ENCODE results near the gene IQGAP2. TPM values are rescaled to one million over a fixed set of nuclear protein-coding genes. Genes with fewer than 3 reads are reported as not detected.
A peak's percentile ranks its signal among the peaks of the same experiment; 100 is the strongest.
"Not testable (repeated sequence)": the region's sequence is repeated elsewhere in the genome, so short reads cannot be mapped to it uniquely, and the experiment has no call there.

The IQGAP2 gene
- total and polyA plus RNA-seq, 5 donors, result 3.0 to 9.2 (median 6.2) TPM

- WGBS, result 94% methylated on average over 3 of the region's 3 CpGs
- H3K4me1 ChIP-seq (ENCODE audit: control insufficient read depth, insufficient read depth, low read length), result no peaks in the 10 kb centered on the region
- no peak overlapping the region for H3K27ac ChIP-seq (ENCODE audit: low read length)
- DNase-seq, result no peak
- H3K4me3 ChIP-seq (ENCODE audit: low read length), result no peak overlapping the region
- no peak for ATAC-seq
- no peaks in the 10 kb centered on the region for H3K27me3 ChIP-seq (ENCODE audit: control insufficient read depth, insufficient read depth)
- no peaks in the 10 kb centered on the region for H3K9me3 ChIP-seq (ENCODE audit: control insufficient read depth, low read length)
- intact Hi-C loops (cut with DNase I), result no loop called here
Observed at GRCh38 chr5:76517334-76517733, 114.2 kb downstream of the IQGAP2 start.

GRCh38 chr5:76518246-76518645 is 115.2 kb downstream of the IQGAP2 start:
- intact Hi-C loops (cut with DNase I); H3K4me3 ChIP-seq (ENCODE audit: low read length); H3K27me3 ChIP-seq (ENCODE audit: control insufficient read depth, insufficient read depth); H3K4me1 ChIP-seq (ENCODE audit: control insufficient read depth, insufficient read depth, low read length); DNase-seq; H3K27ac ChIP-seq (ENCODE audit: low read length); ATAC-seq; H3K9me3 ChIP-seq (ENCODE audit: control insufficient read depth, low read length): not testable (repeated sequence)
- 73% methylated on average over 5 of the region's 5 CpGs for WGBS

DNA sequence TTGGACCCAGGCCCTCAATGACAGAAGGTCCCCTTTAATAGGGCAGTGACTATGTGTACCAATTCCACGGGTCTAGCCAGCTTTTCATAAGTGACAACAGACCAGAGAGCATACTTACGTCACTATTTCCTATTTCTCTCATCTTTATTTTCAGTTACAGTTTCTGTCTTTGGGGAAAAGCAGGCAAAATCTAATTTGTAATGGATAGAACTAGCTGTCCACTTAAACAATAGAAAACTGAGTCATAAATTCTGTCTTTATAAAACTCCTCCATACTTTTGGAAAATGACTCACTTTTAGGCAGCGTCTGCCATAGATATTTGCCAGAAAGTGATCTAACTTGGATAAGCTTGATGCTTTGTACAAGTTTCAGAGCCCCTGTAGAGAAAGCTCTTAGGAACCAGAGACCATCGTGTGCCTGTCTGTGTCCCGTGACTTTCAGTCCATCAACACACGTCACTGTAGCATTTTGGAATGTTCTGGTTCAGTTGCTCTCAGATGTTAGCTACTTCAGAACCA is 118.2 kb downstream of the IQGAP2 start:
- Histone ChIP-seq H3K4me1 (ENCODE audit: control insufficient read depth, insufficient read depth, low read length) (no peaks in the 10 kb centered on the region), H3K27me3 (ENCODE audit: control insufficient read depth, insufficient read depth) (no peaks in the 10 kb centered on the region), H3K4me3 (ENCODE audit: low read length) (no peak overlapping the region), H3K27ac (ENCODE audit: low read length) (no peak overlapping the region), H3K9me3 (ENCODE audit: control insufficient read depth, low read length) (no peaks in the 10 kb centered on the region)
- ATAC-seq (peak in 1 of 2 donors; percentile 45), DNase-seq (no peak)
- intact Hi-C loops (cut with DNase I), result no loop called here
- 39% methylated on average over 6 of the region's 6 CpGs for WGBS

DNA sequence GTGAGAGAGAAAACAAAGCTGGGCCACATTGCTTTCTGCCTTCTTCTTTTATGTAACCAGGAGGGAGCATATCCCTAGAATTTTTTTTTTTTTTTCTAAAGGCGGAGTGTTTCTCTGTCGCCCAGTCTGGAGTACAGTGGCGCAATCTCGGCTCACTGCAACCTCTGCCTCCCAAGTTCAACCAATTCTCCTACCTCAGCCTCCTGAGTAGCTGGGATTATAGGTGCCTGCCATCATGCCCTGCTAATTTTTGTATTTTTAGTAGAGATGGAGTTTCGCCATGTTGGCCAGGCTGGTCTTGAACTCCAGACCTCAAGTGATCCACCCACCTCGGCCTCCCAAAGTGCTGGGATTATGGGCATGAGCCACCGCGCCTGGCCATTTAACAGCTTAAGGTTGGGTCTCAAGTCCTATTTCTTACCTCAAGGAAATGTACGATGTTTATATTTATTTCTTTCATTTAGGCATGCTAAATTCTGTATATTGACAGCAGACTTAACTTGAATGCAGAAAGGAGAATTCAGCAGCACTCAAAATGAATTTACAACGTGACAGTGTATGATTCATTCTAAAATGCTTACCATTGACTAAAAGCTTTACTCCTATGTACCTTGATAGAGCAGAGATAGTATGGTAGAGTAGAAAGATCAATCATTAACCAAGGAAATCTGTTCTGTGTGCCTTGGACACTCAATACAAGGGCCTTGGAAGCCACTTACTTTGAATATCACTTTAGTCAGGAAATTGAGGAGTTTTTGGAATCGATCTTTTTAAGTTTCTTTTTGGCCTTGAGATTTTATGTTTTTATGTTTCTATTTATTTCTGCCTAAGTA is 119.2 kb downstream of the IQGAP2 start:
- WGBS, result 94% methylated on average over 11 of the region's 11 CpGs
- no peaks in the 10 kb centered on the region for H3K4me1 ChIP-seq (ENCODE audit: control insufficient read depth, insufficient read depth, low read length)
- intact Hi-C loops (cut with DNase I), result no loop called here
- no peak overlapping the region for H3K4me3 ChIP-seq (ENCODE audit: low read length)
- DNase-seq (no peak), ATAC-seq (no peak)
- no peaks in the 10 kb centered on the region for H3K9me3 ChIP-seq (ENCODE audit: control insufficient read depth, low read length)
- no peaks in the 10 kb centered on the region for H3K27me3 ChIP-seq (ENCODE audit: control insufficient read depth, insufficient read depth)
- no peak overlapping the region for H3K27ac ChIP-seq (ENCODE audit: low read length)

DNA sequence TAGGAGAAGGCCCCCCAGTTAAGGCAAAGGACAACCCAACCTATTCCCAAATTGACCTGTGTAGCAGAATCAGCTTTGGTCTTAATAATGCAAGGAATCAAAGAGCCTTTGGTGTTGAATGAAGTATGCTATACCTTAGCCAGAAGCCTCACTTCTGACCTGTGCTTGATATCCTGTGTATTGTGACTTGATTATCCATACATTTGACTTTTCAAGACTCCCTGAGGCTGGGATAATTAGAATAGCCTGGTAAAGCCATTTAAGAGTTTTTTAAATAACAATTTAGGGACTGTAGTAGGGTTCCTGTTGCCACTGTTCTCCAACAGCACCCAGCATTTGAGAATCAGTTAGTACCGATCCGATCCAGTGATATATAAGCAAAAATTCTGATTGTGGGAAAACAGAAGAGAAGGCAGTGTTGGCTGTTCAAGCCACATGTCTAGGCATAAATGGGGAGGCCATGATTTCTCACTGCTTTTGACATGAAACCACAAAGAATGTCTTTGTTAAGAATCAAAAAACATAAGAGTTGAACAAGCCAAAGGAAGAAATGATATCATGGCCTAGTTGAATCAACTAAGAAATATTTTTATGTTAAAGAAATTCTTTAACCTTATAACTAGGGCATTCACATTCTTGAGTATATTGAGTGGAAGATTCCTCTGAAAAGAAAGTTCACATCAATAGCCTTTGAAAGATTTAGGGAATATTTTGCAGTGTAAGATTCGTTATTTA is 121.2 kb downstream of the IQGAP2 start:
- ATAC-seq (no peak), DNase-seq (no peak)
- H3K27ac ChIP-seq (ENCODE audit: low read length), result no peak overlapping the region
- no peak overlapping the region for H3K4me3 ChIP-seq (ENCODE audit: low read length)
- intact Hi-C loops (cut with DNase I), result no loop called here
- no peaks in the 10 kb centered on the region for H3K4me1 ChIP-seq (ENCODE audit: control insufficient read depth, insufficient read depth, low read length)
- no peaks in the 10 kb centered on the region for H3K27me3 ChIP-seq (ENCODE audit: control insufficient read depth, insufficient read depth)
- no peaks in the 10 kb centered on the region for H3K9me3 ChIP-seq (ENCODE audit: control insufficient read depth, low read length)
- WGBS, result 59% methylated on average over 3 of the region's 3 CpGs

- Histone ChIP-seq H3K4me3 (ENCODE audit: low read length) (no peak overlapping the region), H3K9me3 (ENCODE audit: control insufficient read depth, low read length) (no peaks in the 10 kb centered on the region), H3K27ac (ENCODE audit: low read length) (no peak overlapping the region), H3K4me1 (ENCODE audit: control insufficient read depth, insufficient read depth, low read length) (no peaks in the 10 kb centered on the region), H3K27me3 (ENCODE audit: control insufficient read depth, insufficient read depth) (no peaks in the 10 kb centered on the region)
- 31% methylated on average over 2 of the region's 2 CpGs for WGBS
- intact Hi-C loops (cut with DNase I), result no loop called here
- no peak for DNase-seq
- ATAC-seq, result no peak
Observed at GRCh38 chr5:76524868-76525267, 121.8 kb downstream of the IQGAP2 start.

DNA sequence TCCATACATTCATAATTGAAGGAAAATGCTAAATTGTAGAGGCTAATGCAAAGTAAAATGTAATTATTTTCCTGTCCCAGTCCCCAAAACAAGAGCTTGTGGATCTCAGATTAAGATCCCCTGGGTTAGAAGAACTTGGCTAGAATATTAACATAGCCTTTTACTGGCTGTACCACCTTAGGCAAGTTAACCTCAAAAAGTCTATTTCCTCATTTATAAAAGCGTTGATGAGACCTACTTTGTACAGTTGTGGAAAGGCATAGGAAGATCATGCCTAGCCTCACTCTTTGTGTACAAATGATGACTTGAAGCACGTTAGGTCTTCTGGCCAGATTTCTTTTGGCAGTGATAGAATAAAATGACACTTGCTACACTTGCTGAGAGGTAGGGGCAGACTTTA is 122.9 kb downstream of the IQGAP2 start:
- H3K27me3 ChIP-seq (ENCODE audit: control insufficient read depth, insufficient read depth), result no peaks in the 10 kb centered on the region
- ATAC-seq (no peak), DNase-seq (no peak)
- no peak overlapping the region for H3K27ac ChIP-seq (ENCODE audit: low read length)
- WGBS, result 79% methylated on average over 2 of the region's 2 CpGs
- intact Hi-C loops (cut with DNase I), result no loop called here
- no peaks in the 10 kb centered on the region for H3K9me3 ChIP-seq (ENCODE audit: control insufficient read depth, low read length)
- no peaks in the 10 kb centered on the region for H3K4me1 ChIP-seq (ENCODE audit: control insufficient read depth, insufficient read depth, low read length)
- no peak overlapping the region for H3K4me3 ChIP-seq (ENCODE audit: low read length)

DNA sequence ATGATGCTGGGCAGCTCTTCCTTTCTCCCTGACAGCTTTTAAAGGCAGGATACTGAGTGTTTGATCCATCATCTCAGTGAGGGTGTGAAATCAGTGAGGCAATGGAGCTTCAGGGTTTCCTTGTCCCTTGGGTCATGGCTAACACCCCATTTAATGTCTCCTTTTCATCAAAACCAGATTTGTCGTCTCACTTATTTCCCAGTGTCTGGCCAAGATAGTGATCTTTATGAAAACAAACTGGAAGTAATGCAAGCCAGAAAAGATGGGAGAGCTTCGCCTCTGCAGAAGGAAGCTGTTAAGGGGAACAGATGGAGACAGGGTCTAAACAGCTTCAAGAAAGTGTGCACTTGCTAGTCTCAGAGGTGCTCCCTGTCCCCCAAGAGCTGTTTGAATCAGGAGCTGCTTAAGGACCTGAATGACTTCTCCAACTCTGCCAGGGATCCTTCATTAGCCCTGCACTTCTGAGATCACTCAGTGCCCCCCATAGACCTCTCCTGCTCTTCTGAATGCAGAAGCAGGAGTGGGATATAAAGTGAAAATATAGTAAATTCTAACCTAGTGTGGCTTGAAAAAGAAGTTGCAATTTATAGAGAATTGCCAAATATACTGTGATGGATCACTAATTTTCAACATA is 124.0 kb downstream of the IQGAP2 start:
- DNase-seq, result no peak
- no peaks in the 10 kb centered on the region for H3K27me3 ChIP-seq (ENCODE audit: control insufficient read depth, insufficient read depth)
- no peak for ATAC-seq
- intact Hi-C loops (cut with DNase I), result no loop called here
- H3K27ac ChIP-seq (ENCODE audit: low read length), result no peak overlapping the region
- no peaks in the 10 kb centered on the region for H3K4me1 ChIP-seq (ENCODE audit: control insufficient read depth, insufficient read depth, low read length)
- no peaks in the 10 kb centered on the region for H3K9me3 ChIP-seq (ENCODE audit: control insufficient read depth, low read length)
- no peak overlapping the region for H3K4me3 ChIP-seq (ENCODE audit: low read length)
- WGBS, result 48% methylated on average over 2 of the region's 2 CpGs

- Histone ChIP-seq H3K27me3 (ENCODE audit: control insufficient read depth, insufficient read depth) (no peaks in the 10 kb centered on the region), H3K27ac (ENCODE audit: low read length) (no peak overlapping the region), H3K4me3 (ENCODE audit: low read length) (no peak overlapping the region), H3K4me1 (ENCODE audit: control insufficient read depth, insufficient read depth, low read length) (no peaks in the 10 kb centered on the region), H3K9me3 (ENCODE audit: control insufficient read depth, low read length) (no peaks in the 10 kb centered on the region)
- ATAC-seq (no peak), DNase-seq (no peak)
- 82% methylated on average over 2 of the region's 2 CpGs for WGBS
- intact Hi-C loops (cut with DNase I), result no loop called here
Observed at GRCh38 chr5:76527685-76528161, 124.6 kb downstream of the IQGAP2 start.

DNA sequence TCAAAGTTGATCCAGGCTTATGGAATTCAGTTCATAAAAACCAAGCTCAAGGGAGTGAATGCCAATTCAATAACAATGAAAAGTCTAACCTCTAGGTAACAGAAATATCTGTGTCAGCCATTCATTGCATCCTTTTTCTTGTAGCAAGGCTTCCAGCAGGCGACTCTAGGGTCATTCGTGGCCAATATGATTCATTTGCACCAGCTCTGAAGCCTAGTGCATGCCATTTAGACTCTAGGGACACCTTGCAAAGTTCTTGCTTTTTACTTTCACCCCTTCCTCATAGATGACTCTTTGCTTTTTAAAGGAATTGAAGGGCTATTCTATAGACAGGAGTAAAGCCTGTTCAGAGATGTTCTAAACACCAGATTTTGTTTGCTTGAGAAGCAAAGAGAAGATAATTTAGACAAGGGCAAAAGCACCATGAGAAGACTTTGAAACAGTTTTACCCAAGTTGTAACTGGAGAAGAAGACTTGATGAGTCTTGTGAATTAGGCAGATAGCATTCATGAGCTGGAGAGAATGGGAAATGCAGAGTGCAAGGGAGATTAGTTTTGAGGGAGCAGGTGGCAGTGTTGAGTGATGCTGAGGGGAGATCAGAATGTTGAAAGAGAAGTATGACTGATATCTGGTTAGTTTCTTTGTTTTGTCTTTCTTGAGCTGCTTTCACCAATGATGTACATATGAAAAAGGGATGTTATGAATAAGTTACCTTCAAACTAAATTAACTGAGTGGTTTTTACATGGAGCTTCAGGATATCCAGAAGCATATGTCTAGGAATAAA is 125.7 kb downstream of the IQGAP2 start:
- DNase-seq (no peak), ATAC-seq (no peak)
- no peak overlapping the region for H3K4me3 ChIP-seq (ENCODE audit: low read length)
- no peak overlapping the region for H3K27ac ChIP-seq (ENCODE audit: low read length)
- no peaks in the 10 kb centered on the region for H3K4me1 ChIP-seq (ENCODE audit: control insufficient read depth, insufficient read depth, low read length)
- H3K27me3 ChIP-seq (ENCODE audit: control insufficient read depth, insufficient read depth), result no peaks in the 10 kb centered on the region
- no peaks in the 10 kb centered on the region for H3K9me3 ChIP-seq (ENCODE audit: control insufficient read depth, low read length)
- intact Hi-C loops (cut with DNase I), result no loop called here
- 90% methylated on average over 2 of the region's 2 CpGs for WGBS
